Gastrocnemius medialis (tissue), 4 donors: ENCODE results near the gene LHX3. TPM values are rescaled to one million over a fixed set of nuclear protein-coding genes. Genes with fewer than 3 reads are reported as not detected.

Experiments used
- ATAC-seq, 2 donors: fragments of 150-250 bp; one replicate each; pipeline ENCODE4 v1.9.1; 2016
- DNase-seq, 2 donors: peaks; one replicate each; pipeline ENCODE4 v3.0.0-alpha.2; 2019
- H3K27ac ChIP-seq, 4 donors: fragments of 200-600 bp; sonication (generic); 1 replicate in 1 of 4; 2 replicates in 3 of 4; pipeline ENCODE4 v1.5.1; 2016 to 2018; ENCODE audit warnings: mild to moderate bottlenecking in 2 of 4, moderate library complexity in 1 of 4
- H3K27me3 ChIP-seq, 3 donors: fragments of 200-600 bp; sonication (generic) in 2 of 3; 1 replicate in 1 of 3; 2 replicates in 2 of 3; pipeline versions ENCODE4 v1.5.1 to v1.6.0; 2016 to 2019; ENCODE audit warnings: mild to moderate bottlenecking in 1 of 3, moderate library complexity in 1 of 3
- H3K36me3 ChIP-seq, 2 donors: fragments of 200-600 bp; sonication (generic) in 1 of 2; one replicate each; pipeline ENCODE4 v1.5.1; 2017 to 2018
- H3K4me1 ChIP-seq, 2 donors: fragments of 200-600 bp; sonication (generic) in 1 of 2; one replicate each; pipeline ENCODE4 v1.5.1; 2016 to 2017; ENCODE audit warnings: mild to moderate bottlenecking in 2 of 2
- H3K4me3 ChIP-seq, 4 donors: fragments of 200-600 bp; sonication (generic) in 3 of 4; 1 replicate in 1 of 4; 2 replicates in 3 of 4; pipeline ENCODE4 v1.5.1; 2016 to 2019; ENCODE audit warnings: mild to moderate bottlenecking in 2 of 4
- H3K9me3 ChIP-seq, 3 donors: fragments of 200-600 bp; sonication (generic) in 2 of 3; 1 replicate in 1 of 3; 2 replicates in 2 of 3; pipeline ENCODE4 v1.5.1; 2016 to 2019
- POLR2A ChIP-seq, 2 donors: fragments of 450-650 bp; IDR thresholded peaks; one replicate each; pipeline ENCODE4 v1.6.1; 2017; ENCODE audit warnings: antibody characterized with exemption in 2 of 2, mild to moderate bottlenecking in 2 of 2, moderate library complexity in 2 of 2
- in situ Hi-C, 4 donors: fragments of 200-750 bp; cut with MboI; loops; one replicate each; pipeline versions ENCODE4 v1.15.0 to v1.8.0; 2017; ENCODE audit warnings: low sequenced_read_pairs in 4 of 4
- intact Hi-C: fragments of 100-400 bp; cut with DNase I; formaldehyde crosslinking; loops from one replicate; pipeline ENCODE4 v1.15.1; 2023; ENCODE audit warnings: low total_unique reads
- total RNA-seq, 4 donors: library from RNA; depleted of rRNA; stranded (reverse); fragments of >200 nt; gene quantifications; one replicate each; pipeline versions ENCODE4 v1.1.0 to v1.2.3, GENCODE V29; 2016
- TF ChIP-seq, protein P1 (sequence below), 5 experiments: fragments of 450-650 bp in 3 of 5; fragments of 200-600 bp in 2 of 5; sonication (generic) in 2 of 5; IDR thresholded peaks in 4 of 5; conservative IDR thresholded peaks in 1 of 5; 1 replicate in 4 of 5; 2 replicates in 1 of 5; pipeline ENCODE4 v1.5.1; 2016 to 2019; ENCODE audit warnings: antibody characterized with exemption in 5 of 5, mild to moderate bottlenecking in 3 of 5, moderate library complexity in 3 of 5

Gene LHX3
- total RNA-seq, 4 donors from 2014 or later, result not detected

DNA sequence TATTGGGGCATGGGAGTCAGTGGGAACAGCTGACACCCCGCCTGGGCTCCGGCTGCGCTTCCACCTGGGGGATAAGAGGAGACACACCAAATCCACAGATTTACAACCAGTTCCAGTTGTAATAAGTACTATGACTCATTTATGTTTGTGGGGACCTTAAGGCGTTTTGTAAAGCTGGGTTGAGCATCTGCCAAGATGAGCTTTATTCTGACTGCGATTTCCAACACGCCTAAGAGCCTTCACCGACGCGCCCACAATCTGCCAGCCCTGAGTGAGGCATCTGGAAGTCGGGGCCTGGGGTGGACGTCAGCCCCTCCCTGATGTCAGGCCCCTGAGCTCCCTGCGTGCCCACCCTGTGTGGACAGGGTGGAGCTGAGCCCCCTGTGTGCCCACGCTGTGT lies 14.3 kb upstream of the LHX3 start:
- intact Hi-C loops (no loop called here), in situ Hi-C loops (no loop called here)
- H3K27me3 ChIP-seq, result no peaks in the 10 kb centered on the region
- no peaks in the 10 kb centered on the region for H3K4me1 ChIP-seq
- H3K36me3 ChIP-seq, result peaks cover 0 to 60% of the 10 kb centered on the region in 2 donors
- no peak overlapping the region for H3K4me3 ChIP-seq
- no peak overlapping the region for H3K27ac ChIP-seq
- TF ChIP-seq POLR2A (IDR thresholded peaks at IDR 0.05), result no peak
- TF ChIP-seq, protein P1, sequence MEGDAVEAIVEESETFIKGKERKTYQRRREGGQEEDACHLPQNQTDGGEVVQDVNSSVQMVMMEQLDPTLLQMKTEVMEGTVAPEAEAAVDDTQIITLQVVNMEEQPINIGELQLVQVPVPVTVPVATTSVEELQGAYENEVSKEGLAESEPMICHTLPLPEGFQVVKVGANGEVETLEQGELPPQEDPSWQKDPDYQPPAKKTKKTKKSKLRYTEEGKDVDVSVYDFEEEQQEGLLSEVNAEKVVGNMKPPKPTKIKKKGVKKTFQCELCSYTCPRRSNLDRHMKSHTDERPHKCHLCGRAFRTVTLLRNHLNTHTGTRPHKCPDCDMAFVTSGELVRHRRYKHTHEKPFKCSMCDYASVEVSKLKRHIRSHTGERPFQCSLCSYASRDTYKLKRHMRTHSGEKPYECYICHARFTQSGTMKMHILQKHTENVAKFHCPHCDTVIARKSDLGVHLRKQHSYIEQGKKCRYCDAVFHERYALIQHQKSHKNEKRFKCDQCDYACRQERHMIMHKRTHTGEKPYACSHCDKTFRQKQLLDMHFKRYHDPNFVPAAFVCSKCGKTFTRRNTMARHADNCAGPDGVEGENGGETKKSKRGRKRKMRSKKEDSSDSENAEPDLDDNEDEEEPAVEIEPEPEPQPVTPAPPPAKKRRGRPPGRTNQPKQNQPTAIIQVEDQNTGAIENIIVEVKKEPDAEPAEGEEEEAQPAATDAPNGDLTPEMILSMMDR (IDR thresholded peaks at IDR 0.05 in 4 of 5, conservative IDR thresholded peaks at IDR 0.05 in 1 of 5), result no peak
- ATAC-seq (no peak), DNase-seq (no peak)
- H3K9me3 ChIP-seq, result no peaks in the 10 kb centered on the region

DNA sequence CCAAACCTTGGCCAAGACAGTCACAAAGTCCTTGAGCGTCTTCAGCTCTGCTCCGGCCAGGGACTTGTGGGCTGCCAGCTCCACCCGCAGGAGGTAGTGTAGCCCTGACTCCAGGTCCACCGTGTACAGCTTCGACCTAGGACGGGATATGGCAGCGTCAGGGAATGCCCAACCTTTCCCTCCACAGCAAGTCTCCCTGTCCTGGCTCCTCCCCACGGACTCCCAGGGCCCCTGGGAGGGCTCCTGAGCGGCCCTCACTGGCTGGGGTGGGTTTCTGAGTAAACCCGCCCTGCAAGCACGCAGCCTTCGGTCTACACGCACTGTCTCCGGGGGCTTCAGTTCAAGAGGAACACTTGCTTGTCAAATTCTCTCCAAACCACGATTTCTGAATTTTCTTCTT lies 13.7 kb upstream of the LHX3 start:
- intact Hi-C loops, result no loop called here
- DNase-seq (no peak), ATAC-seq (no peak)
- Histone ChIP-seq H3K9me3 (no peaks in the 10 kb centered on the region), H3K27me3 (no peaks in the 10 kb centered on the region), H3K4me1 (no peaks in the 10 kb centered on the region), H3K36me3 (peaks cover 0 to 63% of the 10 kb centered on the region in 2 donors), H3K27ac (no peak overlapping the region), H3K4me3 (no peak overlapping the region)
- in situ Hi-C loops, result no loop called here
- TF ChIP-seq POLR2A (IDR thresholded peaks at IDR 0.05), result no peak
- TF ChIP-seq, protein P1 (IDR thresholded peaks at IDR 0.05 in 4 of 5, conservative IDR thresholded peaks at IDR 0.05 in 1 of 5), result no peak

DNA sequence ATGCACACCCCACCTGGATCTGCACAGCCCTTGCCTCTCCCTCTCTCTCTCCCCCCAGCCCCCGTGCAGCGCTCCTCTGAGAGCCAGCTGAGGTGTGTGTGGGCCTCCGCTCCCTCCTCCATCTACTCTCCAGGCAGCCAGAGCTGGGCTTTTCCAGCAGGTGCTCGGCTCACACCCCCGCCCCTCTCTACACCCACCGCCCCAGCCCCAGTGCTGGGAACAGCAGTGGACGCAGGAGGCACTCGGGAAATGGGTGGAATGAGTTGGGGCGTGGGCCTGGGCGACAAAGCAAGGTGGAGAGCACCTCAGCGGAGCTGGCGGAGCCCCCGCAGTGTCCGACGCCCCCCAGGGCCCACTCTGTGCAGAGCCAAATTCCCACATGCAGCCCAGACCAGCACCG lies 13.3 kb upstream of the LHX3 start:
- Histone ChIP-seq H3K36me3 (peaks cover 0 to 63% of the 10 kb centered on the region in 2 donors), H3K4me3 (no peak overlapping the region), H3K4me1 (no peaks in the 10 kb centered on the region), H3K9me3 (no peaks in the 10 kb centered on the region), H3K27me3 (no peaks in the 10 kb centered on the region), H3K27ac (no peak overlapping the region)
- DNase-seq, result no peak
- in situ Hi-C loops (no loop called here), intact Hi-C loops (no loop called here)
- TF ChIP-seq, protein P1 (IDR thresholded peaks at IDR 0.05 in 4 of 5, conservative IDR thresholded peaks at IDR 0.05 in 1 of 5), result no peak
- TF ChIP-seq POLR2A (IDR thresholded peaks at IDR 0.05), result no peak
- no peak for ATAC-seq

DNA sequence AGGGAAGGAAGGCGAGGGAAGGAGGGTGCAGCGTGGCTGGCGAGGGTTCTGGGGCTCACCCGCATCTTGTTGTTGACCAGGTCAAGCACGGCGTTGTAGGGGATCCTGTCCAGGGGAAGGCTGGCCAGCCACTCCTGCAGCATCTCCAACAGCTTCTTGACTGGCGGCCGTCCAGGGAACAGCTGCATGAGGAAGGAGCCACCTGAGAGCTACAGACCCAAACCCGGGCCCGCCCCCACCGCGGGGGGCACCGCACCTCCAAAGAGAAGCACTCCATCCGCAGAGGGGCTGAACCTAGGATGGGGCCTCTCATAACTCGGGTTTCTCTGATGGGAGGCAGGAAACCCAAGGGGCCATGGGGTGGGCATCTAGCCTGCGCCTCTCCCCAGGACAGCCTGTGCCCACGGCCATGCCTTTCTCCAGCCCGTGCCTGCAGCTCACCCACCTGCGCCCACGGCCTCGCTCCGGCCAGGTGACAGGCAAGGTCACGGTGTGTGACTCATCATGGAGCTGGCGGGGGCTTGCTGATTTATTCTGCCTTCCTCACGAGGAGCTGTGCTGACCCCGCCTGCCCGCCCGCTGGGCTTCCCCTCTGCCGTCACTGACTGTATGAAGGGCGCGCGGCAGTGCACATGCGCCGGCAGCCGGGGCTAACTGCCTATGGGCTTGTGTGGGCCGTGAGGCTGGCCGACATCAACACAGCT lies 11.8 kb upstream of the LHX3 start:
- TF ChIP-seq POLR2A (IDR thresholded peaks at IDR 0.05), result no peak
- TF ChIP-seq, protein P1 (IDR thresholded peaks at IDR 0.05 in 4 of 5, conservative IDR thresholded peaks at IDR 0.05 in 1 of 5), result no peak
- Histone ChIP-seq H3K4me3 (no peak overlapping the region), H3K27me3 (no peaks in the 10 kb centered on the region), H3K27ac (no peak overlapping the region), H3K9me3 (no peaks in the 10 kb centered on the region), H3K36me3 (peaks cover 0 to 62% of the 10 kb centered on the region in 2 donors), H3K4me1 (no peaks in the 10 kb centered on the region)
- DNase-seq (no peak), ATAC-seq (no peak)
- intact Hi-C loops (no loop called here), in situ Hi-C loops (no loop called here)

DNA sequence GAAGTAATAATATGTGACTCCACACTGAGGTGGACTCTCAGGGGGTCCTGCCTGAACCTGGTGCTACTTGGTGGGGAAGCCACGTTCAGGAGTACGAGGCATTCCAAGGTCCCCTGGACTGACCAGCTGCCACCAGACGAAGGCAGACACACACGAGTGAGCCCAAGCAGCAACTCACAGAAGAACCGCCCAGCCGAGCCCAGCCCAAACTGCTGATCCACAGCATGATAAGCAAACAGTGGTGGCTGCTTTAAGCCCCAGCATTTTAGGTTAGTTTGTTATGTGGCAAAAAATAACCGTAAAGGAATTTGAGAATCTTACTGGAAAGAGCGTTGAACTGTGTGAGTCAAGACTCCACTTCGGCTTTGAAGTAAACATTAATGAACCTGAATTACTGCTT lies 8.8 kb upstream of the LHX3 start:
- intact Hi-C loops (no loop called here), in situ Hi-C loops (no loop called here)
- H3K9me3 ChIP-seq, result no peaks in the 10 kb centered on the region
- no peak overlapping the region for H3K4me3 ChIP-seq
- TF ChIP-seq, protein P1 (IDR thresholded peaks at IDR 0.05 in 4 of 5, conservative IDR thresholded peaks at IDR 0.05 in 1 of 5), result no peak
- no peak for TF ChIP-seq POLR2A (IDR thresholded peaks at IDR 0.05)
- no peaks in the 10 kb centered on the region for H3K4me1 ChIP-seq
- H3K27ac ChIP-seq, result no peak overlapping the region
- DNase-seq (no peak), ATAC-seq (no peak)
- peaks cover 0 to 75% of the 10 kb centered on the region in 2 donors for H3K36me3 ChIP-seq
- no peaks in the 10 kb centered on the region for H3K27me3 ChIP-seq
